Stomach (tissue), 9 donors: ENCODE measurements around the gene URI1. TPM values are rescaled to one million over a fixed set of nuclear protein-coding genes. Genes with fewer than 3 reads are reported as not detected.

Source experiments
- DNase-seq, 2 donors: peaks; one replicate each; pipeline versions ENCODE4 v3.0.0 to v3.0.0-alpha.2; 2013 to 2019
- H3K27ac ChIP-seq, 5 donors: fragments of 200-600 bp in 4 of 5; sonication (generic) in 4 of 5; one replicate each; pipeline ENCODE4 v1.5.1; 2013 to 2019; ENCODE audit warnings: mild to moderate bottlenecking in 1 of 5, moderate library complexity in 1 of 5
- H3K27me3 ChIP-seq, 3 donors: fragments of 200-600 bp; sonication (generic); one replicate each; pipeline ENCODE4 v1.5.1; 2017 to 2019; ENCODE audit warnings: mixed run types in 1 of 3
- H3K36me3 ChIP-seq, 4 donors: fragments of 200-600 bp; sonication (generic); 1 replicate in 3 of 4; 2 replicates in 1 of 4; pipeline ENCODE4 v1.5.1; 2016 to 2019
- H3K4me1 ChIP-seq, 4 donors: fragments of 200-600 bp; sonication (generic); one replicate each; pipeline ENCODE4 v1.5.1; 2016 to 2019
- H3K4me3 ChIP-seq, 4 donors: fragments of 200-600 bp; sonication (generic) in 3 of 4; one replicate each; pipeline ENCODE4 v1.5.1; 2016 to 2019; ENCODE audit warnings: mild to moderate bottlenecking in 1 of 4
- H3K9me3 ChIP-seq, 4 donors: fragments of 200-600 bp; sonication (generic); one replicate each; pipeline ENCODE4 v1.5.1; 2016 to 2019
- EP300 ChIP-seq: sonication (generic); formaldehyde crosslinking; IDR thresholded peaks from one replicate; pipeline ENCODE4 v1.6.1; 2017; ENCODE audit warnings: antibody characterized with exemption
- POLR2A ChIP-seq, 4 donors: fragments of 450-650 bp; IDR thresholded peaks; one replicate each; pipeline ENCODE4 v1.6.1; 2016; ENCODE audit warnings: antibody characterized with exemption in 4 of 4, control low read depth in 2 of 4, mild to moderate bottlenecking in 1 of 4, moderate library complexity in 1 of 4
- POLR2AphosphoS5 ChIP-seq, 3 donors: sonication (generic); formaldehyde crosslinking; IDR thresholded peaks; one replicate each; pipeline ENCODE4 v1.6.1; 2016; ENCODE audit warnings: antibody characterized with exemption in 3 of 3
- WGBS, 5 donors: extraction: QIAGEN DNeasy Blood & Tissue Kit in 3 of 5; methylation state at CpG; one replicate each; pipeline versions ENCODE4 v1.1.5 to v1.1.7; 2013 to 2018; 5-methylcytosine and 5-hydroxymethylcytosine counted together
- intact Hi-C: fragments of 100-400 bp; cut with DNase I; formaldehyde crosslinking; loops from one replicate; pipeline ENCODE4 v1.15.1; 2023; ENCODE audit warnings: low total_unique reads
- polyA plus RNA-seq, 3 donors: library from polyadenylated mRNA; stranded (reverse); fragments of 200-250 nt; gene quantifications; one replicate each; pipeline ENCODE4 v1.2.3, GENCODE V29; 2013
- total RNA-seq, 5 donors: library from RNA; depleted of rRNA; stranded (reverse); fragments of >200 nt; gene quantifications; one replicate each; pipeline versions ENCODE4 v1.1.0 to v1.2.3, GENCODE V29; 2014 to 2016
- TF ChIP-seq, protein P1 (sequence below), 7 experiments: fragments of 450-650 bp in 4 of 7; fragments of 200-600 bp in 3 of 7; sonication (generic) in 3 of 7; IDR thresholded peaks; one replicate each; pipeline ENCODE4 v1.5.1; 2016 to 2019; ENCODE audit warnings: antibody characterized with exemption in 7 of 7, control low read depth in 2 of 7, mild to moderate bottlenecking in 1 of 7
- donor health status: healthy with polysubstance abuse.
- donor health status: Bipolar disorder and iron deficiency.
- donor health status: healthy.

Gene URI1
- total and polyA plus RNA-seq, 8 donors: 19.7 to 122 (median 58.5) TPM

- intact Hi-C loops: no loop called here
- DNase-seq: no peak
- Histone ChIP-seq H3K9me3 (peaks cover 0 to under 1% (median 0%) of the 10 kb centered on the region in 4 donors), H3K4me1 (no peaks in the 10 kb centered on the region), H3K4me3 (no peak overlapping the region), H3K36me3 (peaks cover 0 to 43% (median 29%) of the 10 kb centered on the region in 4 donors), H3K27ac (no peak overlapping the region), H3K27me3 (no peaks in the 10 kb centered on the region)
- TF ChIP-seq POLR2AphosphoS5 (IDR thresholded peaks at IDR 0.05): no peak
- TF ChIP-seq EP300: no peak
- TF ChIP-seq POLR2A (IDR thresholded peaks at IDR 0.05): no peak
- TF ChIP-seq, protein P1, sequence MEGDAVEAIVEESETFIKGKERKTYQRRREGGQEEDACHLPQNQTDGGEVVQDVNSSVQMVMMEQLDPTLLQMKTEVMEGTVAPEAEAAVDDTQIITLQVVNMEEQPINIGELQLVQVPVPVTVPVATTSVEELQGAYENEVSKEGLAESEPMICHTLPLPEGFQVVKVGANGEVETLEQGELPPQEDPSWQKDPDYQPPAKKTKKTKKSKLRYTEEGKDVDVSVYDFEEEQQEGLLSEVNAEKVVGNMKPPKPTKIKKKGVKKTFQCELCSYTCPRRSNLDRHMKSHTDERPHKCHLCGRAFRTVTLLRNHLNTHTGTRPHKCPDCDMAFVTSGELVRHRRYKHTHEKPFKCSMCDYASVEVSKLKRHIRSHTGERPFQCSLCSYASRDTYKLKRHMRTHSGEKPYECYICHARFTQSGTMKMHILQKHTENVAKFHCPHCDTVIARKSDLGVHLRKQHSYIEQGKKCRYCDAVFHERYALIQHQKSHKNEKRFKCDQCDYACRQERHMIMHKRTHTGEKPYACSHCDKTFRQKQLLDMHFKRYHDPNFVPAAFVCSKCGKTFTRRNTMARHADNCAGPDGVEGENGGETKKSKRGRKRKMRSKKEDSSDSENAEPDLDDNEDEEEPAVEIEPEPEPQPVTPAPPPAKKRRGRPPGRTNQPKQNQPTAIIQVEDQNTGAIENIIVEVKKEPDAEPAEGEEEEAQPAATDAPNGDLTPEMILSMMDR (IDR thresholded peaks at IDR 0.05): no peak
These were observed 75.1 kb downstream of the URI1 start for GRCh38 chr19:30017172-30017571.

- intact Hi-C loops: no loop called here
- TF ChIP-seq POLR2AphosphoS5 (IDR thresholded peaks at IDR 0.05): no peak
- peaks cover 0 to 7% (median 0%) of the 10 kb centered on the region in 4 donors for H3K9me3 ChIP-seq
- H3K36me3 ChIP-seq: peaks cover 0 to 15% (median 15%) of the 10 kb centered on the region in 4 donors
- H3K4me1 ChIP-seq: no peaks in the 10 kb centered on the region
- no peak overlapping the region for H3K4me3 ChIP-seq
- H3K27ac ChIP-seq: no peak overlapping the region
- H3K27me3 ChIP-seq: no peaks in the 10 kb centered on the region
- DNase-seq: no peak
- 95 to 100% (median 98%) methylated on average over 1 of the region's 1 CpG for WGBS, 5 donors
These were observed 78.2 kb downstream of the URI1 start for GRCh38 chr19:30020189-30020588.

DNA sequence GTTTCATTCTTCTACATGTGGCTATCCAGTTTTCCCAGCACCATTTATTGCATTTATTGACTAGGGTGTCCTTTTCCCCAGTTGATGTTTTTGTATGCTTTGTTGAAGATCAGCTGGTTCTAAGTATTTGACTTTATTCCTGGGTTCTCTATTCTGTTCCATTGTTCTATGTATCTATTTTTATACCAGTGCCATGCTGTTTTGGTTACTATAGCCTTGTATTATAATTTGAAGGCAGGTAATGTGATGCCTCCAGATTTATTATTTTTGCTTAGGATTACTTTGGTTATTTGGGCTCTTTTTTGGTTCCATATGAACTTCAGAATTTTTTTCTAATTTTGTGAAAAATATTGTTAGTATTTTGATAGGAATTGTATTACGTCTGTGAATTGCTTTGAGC, 80.6 kb downstream of the URI1 start:
- intact Hi-C loops: no loop called here
- Histone ChIP-seq H3K27ac (no peak overlapping the region), H3K4me1 (no peaks in the 10 kb centered on the region), H3K36me3 (peaks cover 0 to 11% (median 7%) of the 10 kb centered on the region in 4 donors), H3K4me3 (no peak overlapping the region), H3K9me3 (peaks cover 0 to 7% (median 0%) of the 10 kb centered on the region in 4 donors), H3K27me3 (no peaks in the 10 kb centered on the region)
- TF ChIP-seq POLR2AphosphoS5 (IDR thresholded peaks at IDR 0.05) (no peak), EP300 (no peak), POLR2A (IDR thresholded peaks at IDR 0.05) (no peak)
- TF ChIP-seq, protein P1 (IDR thresholded peaks at IDR 0.05): no peak
- WGBS, 5 donors: 98 to 100% (median 98%) methylated on average over 1 of the region's 1 CpG
- DNase-seq: no peak

- Histone ChIP-seq H3K27ac (no peak overlapping the region), H3K9me3 (peaks cover 0 to 7% (median 0%) of the 10 kb centered on the region in 4 donors), H3K27me3 (no peaks in the 10 kb centered on the region), H3K36me3 (peaks cover 0 to 9% (median 5%) of the 10 kb centered on the region in 4 donors), H3K4me1 (no peaks in the 10 kb centered on the region), H3K4me3 (no peak overlapping the region)
- no peak for DNase-seq
- TF ChIP-seq EP300 (no peak), POLR2AphosphoS5 (IDR thresholded peaks at IDR 0.05) (no peak), POLR2A (IDR thresholded peaks at IDR 0.05) (no peak)
- TF ChIP-seq, protein P1 (IDR thresholded peaks at IDR 0.05): no peak
- intact Hi-C loops: no loop called here
These were observed 81.3 kb downstream of the URI1 start for GRCh38 chr19:30023330-30023729.

DNA sequence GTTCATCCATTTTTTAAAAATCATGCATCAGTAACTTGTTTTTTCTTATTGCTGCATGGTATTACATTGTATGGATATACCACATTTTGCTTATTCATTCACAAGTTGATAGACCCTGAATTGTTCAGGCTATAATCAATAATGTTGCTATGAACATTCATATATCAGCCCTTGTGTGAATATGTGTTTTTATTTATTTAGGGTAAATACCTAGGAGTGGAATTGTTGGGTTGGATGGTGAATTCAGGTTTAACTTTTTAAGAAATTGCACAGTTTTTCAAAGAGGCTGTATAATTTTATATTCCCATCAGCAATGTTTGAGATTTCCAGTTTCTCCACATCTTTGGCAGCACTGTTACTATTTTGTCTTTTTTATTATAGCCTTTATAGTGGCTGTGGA, 82.1 kb downstream of the URI1 start:
- intact Hi-C loops: no loop called here

More for the DNA sequence above, 82.1 kb downstream of the URI1 start:
- no peak for DNase-seq
- Histone ChIP-seq H3K9me3 (peaks cover 0 to 7% (median 0%) of the 10 kb centered on the region in 4 donors), H3K4me1 (no peaks in the 10 kb centered on the region), H3K27me3 (no peaks in the 10 kb centered on the region), H3K4me3 (no peak overlapping the region), H3K27ac (no peak overlapping the region), H3K36me3 (peaks cover 0 to 2% (median 0%) of the 10 kb centered on the region in 4 donors)
- no peak for TF ChIP-seq POLR2A (IDR thresholded peaks at IDR 0.05)
- TF ChIP-seq, protein P1 (IDR thresholded peaks at IDR 0.05): no peak
- TF ChIP-seq EP300: no peak
- TF ChIP-seq POLR2AphosphoS5 (IDR thresholded peaks at IDR 0.05): no peak
